ENCODE data around the gene PCARE.

The PCARE gene

GRCh38 chr2:29051730-29052129 is 22.6 kb downstream of the PCARE start:
- Histone ChIP-seq H3K4me3 (ENCODE audit: low read length, poor library complexity, severe bottlenecking) (no peak overlapping the region), H3K79me2 (ENCODE audit: insufficient read depth, low read length) (no peaks in the 10 kb centered on the region), H3K4me2 (ENCODE audit: low read depth, low read length, poor library complexity, severe bottlenecking) (no peak overlapping the region), H3K36me3 (ENCODE audit: insufficient read depth, low read length) (no peaks in the 10 kb centered on the region), H3K9ac (ENCODE audit: low read depth, low read length, poor library complexity, severe bottlenecking) (no peak overlapping the region), H3K9me2 (replicated peaks; ENCODE audit: low read depth, low read length) (no peaks in the 10 kb centered on the region), H3K4me1 (ENCODE audit: insufficient read depth, low read length, poor library complexity, severe bottlenecking) (peaks cover 4% of the 10 kb centered on the region), H3K27me3 (ENCODE audit: insufficient read depth, low read length, poor library complexity, severe bottlenecking) (no peaks in the 10 kb centered on the region), H4K20me1 (ENCODE audit: insufficient read depth, low read length, poor library complexity, severe bottlenecking) (no peaks in the 10 kb centered on the region), H3F3A (ENCODE audit: low read depth) (no peaks in the 10 kb centered on the region), H2AFZ (ENCODE audit: low read length) (no peak overlapping the region), H3K9me3 (ENCODE audit: insufficient read depth, low read depth, low read length) (no peaks in the 10 kb centered on the region)
- TF ChIP-seq EZH2phosphoT487 (IDR thresholded peaks at IDR 0.05; ENCODE audit: borderline replicate concordance) (no peak), CTCF (conservative IDR thresholded peaks at IDR 0.05; ENCODE audit: low read length) (no peak)

GRCh38 chr2:29050591-29050990 is 23.7 kb downstream of the PCARE start:
- H2AFZ ChIP-seq (ENCODE audit: low read length) = no peak overlapping the region
- H3K9me3 ChIP-seq (ENCODE audit: insufficient read depth, low read depth, low read length) = no peaks in the 10 kb centered on the region
- H3K9ac ChIP-seq (ENCODE audit: low read depth, low read length, poor library complexity, severe bottlenecking) = no peak overlapping the region
- no peaks in the 10 kb centered on the region for H4K20me1 ChIP-seq (ENCODE audit: insufficient read depth, low read length, poor library complexity, severe bottlenecking)
- TF ChIP-seq EZH2phosphoT487 (IDR thresholded peaks at IDR 0.05; ENCODE audit: borderline replicate concordance) (no peak), CTCF (conservative IDR thresholded peaks at IDR 0.05; ENCODE audit: low read length) (no peak)
- H3K4me3 ChIP-seq (ENCODE audit: low read length, poor library complexity, severe bottlenecking) = no peak overlapping the region
- H3F3A ChIP-seq (ENCODE audit: low read depth) = no peaks in the 10 kb centered on the region
- no peaks in the 10 kb centered on the region for H3K79me2 ChIP-seq (ENCODE audit: insufficient read depth, low read length)
- H3K4me2 ChIP-seq (ENCODE audit: low read depth, low read length, poor library complexity, severe bottlenecking) = no peak overlapping the region
- no peaks in the 10 kb centered on the region for H3K36me3 ChIP-seq (ENCODE audit: insufficient read depth, low read length)
- H3K27me3 ChIP-seq (ENCODE audit: insufficient read depth, low read length, poor library complexity, severe bottlenecking) = no peaks in the 10 kb centered on the region
- no peaks in the 10 kb centered on the region for H3K9me2 ChIP-seq (replicated peaks; ENCODE audit: low read depth, low read length)
- H3K4me1 ChIP-seq (ENCODE audit: insufficient read depth, low read length, poor library complexity, severe bottlenecking) = peaks cover 4% of the 10 kb centered on the region

GRCh38 chr2:29047083-29047845 is 27.1 kb downstream of the PCARE start:
- Histone ChIP-seq H3K9me3 (ENCODE audit: insufficient read depth, low read depth, low read length) (no peaks in the 10 kb centered on the region), H3K4me1 (ENCODE audit: insufficient read depth, low read length, poor library complexity, severe bottlenecking) (peaks cover 4% of the 10 kb centered on the region), H3K79me2 (ENCODE audit: insufficient read depth, low read length) (no peaks in the 10 kb centered on the region), H3K9ac (ENCODE audit: low read depth, low read length, poor library complexity, severe bottlenecking) (no peak overlapping the region), H3K27me3 (ENCODE audit: insufficient read depth, low read length, poor library complexity, severe bottlenecking) (no peaks in the 10 kb centered on the region), H3K4me2 (ENCODE audit: low read depth, low read length, poor library complexity, severe bottlenecking) (no peak overlapping the region), H4K20me1 (ENCODE audit: insufficient read depth, low read length, poor library complexity, severe bottlenecking) (no peaks in the 10 kb centered on the region), H3K9me2 (replicated peaks; ENCODE audit: low read depth, low read length) (no peaks in the 10 kb centered on the region), H2AFZ (ENCODE audit: low read length) (no peak overlapping the region), H3K4me3 (ENCODE audit: low read length, poor library complexity, severe bottlenecking) (no peak overlapping the region), H3F3A (ENCODE audit: low read depth) (no peaks in the 10 kb centered on the region), H3K36me3 (ENCODE audit: insufficient read depth, low read length) (no peaks in the 10 kb centered on the region)
- TF ChIP-seq EZH2phosphoT487 (IDR thresholded peaks at IDR 0.05; ENCODE audit: borderline replicate concordance) (no peak), CTCF (conservative IDR thresholded peaks at IDR 0.05; ENCODE audit: low read length) (no peak)

Data from Loucy (cell line).